Hepatic stellate cell (primary cell): ENCODE results near the gene SHC2.
"Not testable (repeated sequence)": the region's sequence is repeated elsewhere in the genome, so short reads cannot be mapped to it uniquely, and the experiment has no call there.

Experiments used
- DNase-seq: peaks from one replicate; pipeline ENCODE4 v3.0.0; 2011; ENCODE audit warnings: low spot score

SHC2 gene

DNA sequence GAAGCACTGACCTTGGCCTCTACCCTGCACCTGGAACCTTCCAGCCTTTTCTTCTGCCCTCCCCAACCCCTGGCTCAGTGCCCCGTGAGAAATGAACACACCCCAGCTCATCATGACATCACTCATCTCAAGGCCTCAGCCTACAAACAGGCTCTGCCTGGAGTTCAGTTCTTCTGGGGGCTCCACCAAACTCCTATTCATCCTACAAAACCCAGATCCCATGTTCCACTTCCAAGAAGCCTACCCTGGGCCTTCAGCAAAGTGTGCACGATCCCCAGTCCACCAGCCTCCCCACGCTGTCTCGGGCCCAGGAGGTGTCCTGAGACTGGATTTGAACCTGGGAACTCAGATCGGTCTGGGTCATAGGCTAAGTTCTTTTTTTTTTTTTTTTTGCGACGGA, 9.0 kb upstream of the SHC2 start:
- DNase-seq = no peak

DNA sequence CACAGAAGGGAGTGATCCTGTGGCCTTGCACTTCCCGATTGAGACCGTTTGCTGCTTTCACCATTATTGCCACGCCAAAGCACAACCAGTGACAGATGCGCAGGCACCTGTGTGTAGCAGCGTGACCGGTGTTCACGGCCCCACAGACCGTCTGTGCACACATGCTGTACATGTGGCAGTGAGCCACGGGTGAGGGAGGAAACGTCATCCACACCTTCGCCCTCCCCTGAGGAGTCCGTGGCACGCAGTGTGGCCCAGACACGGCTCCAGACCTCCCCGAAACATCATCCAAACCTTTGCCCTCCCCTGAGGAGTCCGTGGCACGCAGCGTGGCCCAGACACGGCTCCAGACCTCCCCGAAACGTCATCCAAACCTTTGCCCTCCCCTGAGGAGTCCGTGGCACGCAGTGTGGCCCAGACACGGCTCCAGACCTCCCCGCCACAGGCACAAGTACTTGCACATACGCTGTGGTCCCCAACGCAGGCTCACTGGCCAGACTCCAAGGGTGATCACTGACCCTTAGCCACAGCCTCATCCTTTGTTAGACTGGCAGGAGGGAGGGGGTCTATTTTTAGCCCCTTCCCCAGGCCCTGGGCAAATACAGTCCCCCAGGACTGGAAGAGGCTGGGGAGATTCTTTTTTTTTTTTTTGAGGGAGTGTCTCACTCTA, 7.9 kb upstream of the SHC2 start:
- no peak for DNase-seq

DNA sequence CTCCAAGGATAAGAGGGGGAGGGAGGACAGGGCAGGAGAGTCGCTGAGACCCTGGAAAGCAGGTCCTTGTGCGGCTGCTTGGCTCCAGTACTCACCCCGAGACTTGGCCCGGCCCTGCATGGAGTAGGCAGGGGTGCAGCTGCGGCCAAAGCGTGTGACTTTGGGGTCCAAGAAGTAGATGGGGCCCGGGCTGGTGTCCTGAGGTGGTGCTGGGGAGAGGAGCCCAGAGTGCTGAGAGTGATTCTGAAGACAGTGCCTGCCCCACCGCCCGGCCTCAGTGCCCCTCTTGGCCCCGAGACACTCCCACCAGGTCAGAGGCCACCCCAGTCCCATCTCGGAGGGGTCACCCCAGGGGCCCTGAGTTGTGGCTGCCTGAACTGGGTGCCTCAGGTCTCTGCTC, 6.7 kb upstream of the SHC2 start:
- DNase-seq = no peak

DNA sequence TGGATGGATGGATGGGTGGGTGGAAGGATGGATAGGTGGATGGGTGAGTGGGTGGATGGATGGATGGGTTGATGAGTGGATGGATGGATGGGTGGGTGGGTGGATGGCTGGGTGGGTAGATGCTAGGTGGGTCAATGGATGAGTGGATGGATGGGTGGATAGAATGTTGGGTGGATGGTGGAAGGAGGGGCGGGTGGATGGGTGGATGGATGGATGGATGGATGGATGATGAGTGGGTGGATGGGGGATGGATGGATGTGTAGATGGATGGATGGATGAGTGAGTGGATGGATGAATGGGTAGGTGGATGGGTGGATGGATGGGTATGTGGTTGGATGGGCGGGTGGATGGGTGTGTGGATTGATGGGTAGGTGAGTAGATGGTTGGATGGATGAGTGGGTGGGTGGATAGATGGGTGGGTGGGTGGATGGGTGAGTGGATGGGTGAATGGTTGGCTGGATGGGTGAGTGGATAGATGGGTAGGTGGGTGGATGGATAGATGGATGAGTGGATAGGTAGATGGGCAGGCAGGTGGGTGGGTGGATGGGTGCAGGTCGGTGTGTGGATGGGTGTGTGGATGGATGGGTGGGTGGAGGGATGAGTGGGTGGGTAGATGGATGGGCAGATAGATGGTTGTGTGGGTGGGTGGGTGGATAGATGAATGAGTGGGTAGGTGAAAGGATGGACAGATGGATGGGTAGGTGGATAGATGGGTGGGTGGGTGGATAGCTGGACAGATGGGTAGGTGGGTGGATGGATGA, 4.4 kb upstream of the SHC2 start:
- DNase-seq = no peak

DNA sequence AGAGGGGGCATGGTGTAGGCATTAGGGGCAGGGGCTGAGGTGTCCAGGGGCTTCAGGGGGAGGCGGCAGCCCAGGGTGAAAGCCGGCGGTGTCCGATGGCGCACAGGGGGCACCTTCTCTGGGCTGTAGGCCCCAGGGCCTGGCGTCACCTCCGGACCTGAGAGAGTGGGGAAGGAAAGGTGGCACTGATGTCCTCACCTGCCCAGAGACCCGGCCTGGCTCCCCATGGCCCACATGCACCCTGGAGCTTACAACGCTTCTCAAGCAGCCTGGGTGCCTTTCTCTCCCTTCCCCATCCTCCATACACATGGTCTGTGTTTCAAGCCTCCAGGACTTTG, 3.3 kb upstream of the SHC2 start:
- DNase-seq = no peak

GRCh38 chr19:463483-464207, 2.8 kb upstream of the SHC2 start:
- DNase-seq = no peak

GRCh38 chr19:461721-462551, 1.1 kb upstream of the SHC2 start:
- no peak for DNase-seq

DNA sequence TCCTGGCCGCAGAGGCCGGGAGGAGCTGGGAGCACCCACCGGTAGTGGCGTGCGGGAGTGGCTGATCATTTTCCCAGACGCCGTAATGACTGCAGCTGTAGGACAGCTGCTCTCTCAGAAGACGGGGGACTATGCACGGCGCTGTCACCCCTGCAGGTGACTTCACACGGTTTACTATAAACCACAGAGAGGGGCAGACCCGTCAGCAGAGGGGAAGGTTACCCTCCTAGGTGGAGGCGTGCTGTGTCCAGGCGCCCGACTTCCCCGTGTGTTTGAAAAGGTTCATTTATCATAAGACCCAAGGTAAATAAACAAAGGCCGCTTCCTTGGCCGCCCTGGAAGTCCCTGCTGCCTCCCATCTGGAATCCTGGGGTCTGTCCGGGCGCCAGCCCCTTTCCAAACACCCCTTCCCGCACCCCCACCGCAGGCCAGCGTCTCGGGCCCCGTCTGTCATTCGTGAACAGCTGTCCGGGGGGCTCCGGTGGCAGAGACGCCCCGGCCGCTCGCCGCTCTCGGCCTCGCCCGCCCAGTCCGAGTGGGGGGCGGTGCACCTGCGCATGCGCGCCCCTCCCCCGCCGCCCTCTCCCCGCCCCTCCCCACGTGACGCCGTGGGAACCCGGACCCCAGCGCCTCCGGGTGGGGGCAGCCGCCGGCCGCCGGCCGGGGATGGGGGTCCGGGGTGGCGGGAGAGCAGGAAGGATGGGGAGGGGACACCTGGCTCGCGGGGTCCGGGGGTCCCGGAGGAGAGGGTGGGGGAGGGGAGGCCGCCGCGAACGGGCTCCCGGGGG, 915 bp downstream of the SHC2 start:
- DNase-seq = peak; percentile 61

DNA sequence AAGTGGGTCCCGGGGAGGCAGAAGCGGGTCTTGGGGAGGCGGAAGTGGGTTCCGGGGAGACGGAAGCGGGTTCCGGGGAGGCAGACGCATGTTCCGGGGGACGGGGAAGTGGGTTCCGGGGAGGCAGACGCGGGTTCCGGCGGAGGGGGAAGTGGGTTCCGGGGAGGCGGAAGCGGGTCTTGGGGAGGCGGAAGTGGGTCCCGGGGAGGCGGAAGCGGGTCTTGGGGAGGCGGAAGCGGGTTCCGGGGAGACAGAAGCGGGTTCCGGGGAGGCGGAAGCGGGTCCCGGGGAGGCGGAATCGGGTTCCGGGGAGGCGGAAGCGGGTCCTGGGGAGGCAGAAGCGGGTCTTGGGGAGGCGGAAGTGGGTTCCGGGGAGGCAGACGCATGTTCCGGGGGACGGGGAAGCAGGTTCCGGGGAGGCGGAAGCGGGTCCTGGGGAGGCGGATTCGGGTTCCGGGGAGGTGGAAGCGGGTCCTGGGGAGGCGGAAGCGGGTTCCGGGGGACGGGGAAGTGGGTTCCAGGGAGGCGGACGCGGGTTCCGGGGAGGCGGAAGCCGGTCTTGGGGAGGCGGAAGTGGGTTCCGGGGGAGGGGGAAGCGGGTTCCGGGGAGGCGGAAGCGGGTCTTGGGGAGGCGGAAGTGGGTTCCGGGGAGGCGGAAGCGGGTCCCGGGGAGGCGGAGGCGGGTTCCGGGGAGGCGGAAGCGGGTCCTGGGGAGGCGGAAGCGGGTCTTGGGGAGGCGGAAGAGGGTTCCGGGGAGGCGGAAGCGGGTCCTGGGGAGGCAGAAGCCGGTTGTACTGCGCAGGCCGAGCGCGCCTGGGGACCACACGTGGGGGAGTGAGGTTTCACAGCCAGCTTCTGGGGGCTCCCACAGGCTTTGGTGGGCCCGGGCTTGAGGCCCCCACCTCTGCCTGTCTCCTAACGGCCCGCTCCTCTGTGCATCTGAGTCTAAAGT, 2.5 kb downstream of the SHC2 start:
- no peak for DNase-seq

DNA sequence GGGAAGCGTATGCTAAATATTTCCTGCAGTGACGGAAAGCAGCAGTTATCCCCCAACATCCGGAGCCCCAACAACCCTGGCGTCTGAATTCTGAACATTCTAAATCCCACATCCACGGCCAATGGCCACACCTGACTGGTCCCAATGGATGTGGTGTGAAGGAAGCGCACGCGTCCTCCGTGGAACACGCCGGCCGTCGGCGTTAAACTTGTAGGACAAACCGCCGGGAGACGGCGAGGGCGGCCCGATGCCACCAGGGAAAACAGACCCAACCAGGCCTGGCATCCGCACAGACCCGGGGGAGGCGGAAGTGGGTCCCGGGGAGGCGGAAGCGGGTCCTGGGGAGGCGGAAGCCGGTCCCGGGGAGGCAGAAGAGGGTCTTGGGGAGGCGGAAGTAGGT, 3.2 kb downstream of the SHC2 start:
- DNase-seq = no peak

DNA sequence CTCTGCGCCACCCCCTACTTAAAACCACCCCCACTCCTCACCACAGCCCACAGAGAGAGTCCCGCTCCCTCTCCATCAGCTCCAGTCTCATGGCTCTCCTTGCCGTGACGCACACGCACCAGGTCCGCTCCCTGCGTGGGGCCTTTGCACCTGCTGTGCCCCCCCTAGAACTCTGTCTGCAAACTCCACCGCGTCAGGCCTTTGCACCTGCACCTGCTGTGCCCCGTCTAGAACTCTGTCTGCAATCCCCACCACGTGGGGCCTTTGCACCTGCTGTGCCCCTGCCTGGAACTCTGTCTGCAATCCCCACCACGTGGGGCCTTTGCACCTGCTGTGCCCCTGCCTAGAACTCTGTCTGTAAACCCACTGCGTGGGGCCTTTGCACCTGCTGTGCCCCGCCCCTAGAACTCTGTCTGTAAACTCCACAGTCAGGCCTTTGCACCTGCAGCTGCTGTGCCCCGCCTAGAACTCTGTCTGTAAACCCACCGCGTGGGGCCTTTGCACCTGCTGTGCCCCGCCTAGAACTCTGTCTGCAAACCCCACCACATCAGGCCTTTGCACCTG, 4.2 kb downstream of the SHC2 start:
- DNase-seq = no peak

GRCh38 chr19:455851-456546, 4.8 kb downstream of the SHC2 start:
- no peak for DNase-seq

DNA sequence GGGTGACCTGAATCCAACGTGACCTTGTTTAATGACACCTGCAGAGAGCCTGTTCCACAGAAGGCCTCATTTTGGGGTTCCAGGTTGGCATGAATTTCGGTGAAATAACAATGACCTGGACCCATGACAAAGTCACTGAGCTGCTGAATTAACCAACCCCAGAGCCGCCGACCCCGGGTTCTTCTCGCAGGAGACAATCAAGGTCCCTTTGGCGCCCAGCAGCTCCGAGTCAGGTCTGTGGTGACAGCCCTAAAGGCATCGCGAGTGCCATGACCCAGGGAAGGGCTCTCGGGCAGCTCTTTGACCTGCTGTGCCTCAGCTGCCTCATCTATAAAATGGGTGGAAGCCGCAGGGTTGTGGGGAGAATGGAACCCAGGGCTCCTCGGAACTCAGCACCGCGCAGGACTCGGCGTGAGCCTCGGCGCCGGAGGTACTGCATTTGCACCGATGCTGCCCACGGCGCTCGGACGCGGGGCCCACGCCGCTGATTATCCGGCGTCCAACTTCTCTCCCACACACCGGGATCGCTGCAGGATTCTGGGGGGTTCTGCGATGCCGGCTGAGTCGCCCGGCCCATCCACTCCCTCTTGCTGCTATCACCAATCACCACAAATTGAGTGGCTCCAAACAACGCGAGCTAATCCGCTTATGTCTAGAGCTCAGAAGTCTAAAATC, 5.7 kb downstream of the SHC2 start:
- DNase-seq = no peak

GRCh38 chr19:453606-454005, 7.2 kb downstream of the SHC2 start:
- DNase-seq = no peak

DNA sequence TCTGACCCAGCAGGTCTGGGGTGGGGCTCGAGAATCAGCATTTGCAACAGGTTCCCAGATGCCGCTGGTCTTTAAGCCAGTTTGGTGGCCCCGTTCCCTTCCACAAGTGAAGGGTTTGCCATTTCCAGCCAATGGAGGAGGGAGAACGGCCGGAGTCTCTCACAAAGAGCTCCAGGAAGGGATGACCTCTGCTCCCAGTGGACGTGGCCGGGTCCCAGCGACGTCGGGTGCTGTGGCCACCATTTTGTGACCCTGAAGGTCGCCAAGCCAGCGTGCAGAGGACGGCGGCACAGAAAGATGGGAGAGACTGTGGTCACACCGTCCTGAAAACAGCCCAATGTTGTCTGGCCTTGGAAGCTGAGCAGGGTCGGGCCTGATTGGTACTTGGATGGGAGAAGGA, 8.0 kb downstream of the SHC2 start:
- DNase-seq = no peak

DNA sequence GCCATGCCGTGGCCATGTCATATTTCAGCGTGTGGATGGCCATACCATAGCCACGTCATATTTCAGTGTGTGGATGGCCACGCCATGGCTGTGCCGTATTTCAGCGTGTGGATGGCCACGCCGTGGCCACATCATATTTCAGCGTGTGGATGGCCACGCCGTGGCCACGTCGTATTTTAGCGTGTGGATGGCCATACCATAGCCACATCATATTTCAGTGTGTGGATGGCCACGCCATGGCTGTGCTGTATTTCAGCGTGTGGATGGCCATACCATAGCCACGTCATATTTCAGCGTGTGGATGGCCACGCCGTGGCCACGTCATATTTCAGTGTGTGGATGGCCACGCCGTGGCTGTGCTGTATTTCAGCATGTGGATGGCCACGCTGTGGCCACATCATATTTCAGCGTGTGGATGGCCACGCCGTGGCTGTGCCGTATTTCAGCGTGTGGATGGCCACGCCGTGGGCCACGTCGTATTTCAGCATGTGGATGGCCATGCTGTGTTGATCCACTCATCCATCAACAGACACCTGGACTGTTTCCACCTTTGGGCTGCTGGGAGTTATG, 9.8 kb downstream of the SHC2 start:
- DNase-seq = not testable (repeated sequence)

DNA sequence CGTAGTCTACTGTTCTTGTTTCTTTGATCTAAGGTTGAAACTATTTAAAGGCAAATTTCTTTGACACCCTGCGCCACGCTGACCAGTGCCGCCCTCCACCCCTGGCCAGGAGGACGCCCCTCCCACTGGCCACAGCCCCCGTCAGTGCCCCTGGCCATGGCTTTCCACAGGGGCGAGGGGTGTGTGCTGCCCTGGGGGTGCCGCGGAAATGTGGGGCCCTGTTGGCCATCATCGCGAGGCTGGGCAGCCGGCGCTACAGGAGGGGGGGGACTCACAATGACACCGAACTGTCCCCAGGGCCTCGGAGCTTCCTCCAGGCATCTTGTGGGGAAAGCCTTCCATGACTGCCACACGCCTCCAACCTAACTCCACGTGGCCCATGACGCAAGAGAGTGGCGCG, 10.9 kb downstream of the SHC2 start:
- DNase-seq = no peak

- no peak for DNase-seq
Observed at GRCh38 chr19:447816-448560, 12.8 kb downstream of the SHC2 start.
